ENCODE measurements around the gene RASA2.

DNA sequence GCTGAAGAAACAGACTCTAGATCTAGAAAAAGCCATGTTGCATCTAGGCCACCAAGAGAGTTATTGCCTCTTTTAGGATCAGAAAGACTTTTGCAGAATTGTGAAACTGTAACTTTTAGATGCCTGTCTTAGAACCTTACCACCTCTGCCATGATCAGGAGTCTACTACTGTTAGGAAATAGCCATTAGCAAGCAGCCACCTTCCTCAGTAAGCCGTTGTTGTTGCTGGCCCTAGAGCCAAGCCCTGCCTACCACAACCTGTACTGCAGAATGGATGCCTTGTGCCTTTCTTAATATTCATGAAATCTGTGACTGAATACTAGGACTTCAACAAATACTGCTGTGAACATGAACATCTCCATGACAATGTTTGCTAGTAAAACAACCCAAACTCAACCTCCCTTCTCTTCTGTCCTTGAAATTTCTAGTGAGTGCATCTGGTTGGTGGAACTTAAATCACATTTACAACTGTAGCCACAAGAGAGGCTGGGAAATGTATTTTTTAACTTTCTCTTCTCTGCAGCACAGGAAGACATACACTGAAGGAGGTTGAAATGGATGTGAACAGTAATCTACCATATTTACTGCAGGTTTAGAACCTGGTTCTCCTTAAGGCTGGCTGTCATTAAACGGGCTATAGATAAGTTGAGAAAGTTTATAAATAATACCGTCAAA, 20.7 kb downstream of the RASA2 start:
- TF ChIP-seq POLR2AphosphoS5 (IDR thresholded peaks at IDR 0.05; ENCODE audit: low read depth) = no peak
- no peak for TF ChIP-seq CTCF (conservative IDR thresholded peaks at IDR 0.05; ENCODE audit: low read depth in 2 of 2)
- no peak for TF ChIP-seq CREB1 (CRISPR knock-in tag; IDR thresholded peaks at IDR 0.05; ENCODE audit: low read depth)
- TF ChIP-seq JUNB (IDR thresholded peaks at IDR 0.05; ENCODE audit: unreplicated experiment) = no peak

Measured in GM23338 (cell line).